ENCODE results near the gene INPP5K.

Gene INPP5K

DNA sequence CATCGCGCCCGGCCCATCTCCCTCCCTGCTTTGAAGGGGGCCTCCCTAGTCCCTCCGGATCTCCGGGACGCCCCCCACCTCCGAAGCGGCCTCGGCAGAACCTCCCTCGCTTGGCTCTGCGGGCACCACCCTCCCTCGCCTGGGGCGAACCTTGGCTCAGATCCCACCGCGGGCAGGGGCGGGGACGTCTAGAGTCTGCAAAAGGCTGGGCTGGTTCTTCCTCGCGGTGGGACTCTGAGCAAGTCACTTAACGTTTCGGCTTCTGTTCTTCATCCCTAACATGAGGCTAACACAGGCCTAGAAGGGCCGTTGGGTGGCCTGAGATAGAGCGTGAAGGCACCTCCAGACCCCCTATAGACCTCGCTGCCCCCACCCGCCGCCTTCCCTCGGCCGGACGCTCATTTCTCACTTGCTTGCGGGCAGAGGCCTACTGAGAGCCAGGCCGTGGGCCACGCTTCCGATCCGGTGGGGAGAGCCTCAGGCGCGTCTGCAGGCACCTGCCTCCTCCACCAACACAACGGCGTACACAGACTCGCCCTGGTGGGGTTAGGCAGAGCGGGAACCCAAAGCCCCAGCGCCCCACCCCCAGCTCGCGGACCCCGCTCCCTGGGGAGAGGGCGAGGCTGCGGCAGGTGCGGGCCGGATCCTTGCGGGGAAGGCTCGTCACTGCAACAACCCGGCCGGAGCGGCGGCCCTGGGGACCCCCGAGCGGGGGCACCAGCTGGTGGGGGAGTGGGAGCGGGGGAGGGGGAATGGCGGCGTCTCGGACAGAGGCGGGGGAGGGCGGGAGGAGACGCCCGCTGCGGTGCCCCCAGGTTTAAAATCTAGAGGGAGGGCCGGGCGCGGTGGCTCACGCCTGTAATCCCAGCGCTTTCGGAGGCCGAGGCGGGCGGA lies 29.4 kb downstream of the INPP5K start:
- in situ Hi-C loops (cut with MboI; ENCODE audit: low sequenced_read_pairs) = no loop called here

DNA sequence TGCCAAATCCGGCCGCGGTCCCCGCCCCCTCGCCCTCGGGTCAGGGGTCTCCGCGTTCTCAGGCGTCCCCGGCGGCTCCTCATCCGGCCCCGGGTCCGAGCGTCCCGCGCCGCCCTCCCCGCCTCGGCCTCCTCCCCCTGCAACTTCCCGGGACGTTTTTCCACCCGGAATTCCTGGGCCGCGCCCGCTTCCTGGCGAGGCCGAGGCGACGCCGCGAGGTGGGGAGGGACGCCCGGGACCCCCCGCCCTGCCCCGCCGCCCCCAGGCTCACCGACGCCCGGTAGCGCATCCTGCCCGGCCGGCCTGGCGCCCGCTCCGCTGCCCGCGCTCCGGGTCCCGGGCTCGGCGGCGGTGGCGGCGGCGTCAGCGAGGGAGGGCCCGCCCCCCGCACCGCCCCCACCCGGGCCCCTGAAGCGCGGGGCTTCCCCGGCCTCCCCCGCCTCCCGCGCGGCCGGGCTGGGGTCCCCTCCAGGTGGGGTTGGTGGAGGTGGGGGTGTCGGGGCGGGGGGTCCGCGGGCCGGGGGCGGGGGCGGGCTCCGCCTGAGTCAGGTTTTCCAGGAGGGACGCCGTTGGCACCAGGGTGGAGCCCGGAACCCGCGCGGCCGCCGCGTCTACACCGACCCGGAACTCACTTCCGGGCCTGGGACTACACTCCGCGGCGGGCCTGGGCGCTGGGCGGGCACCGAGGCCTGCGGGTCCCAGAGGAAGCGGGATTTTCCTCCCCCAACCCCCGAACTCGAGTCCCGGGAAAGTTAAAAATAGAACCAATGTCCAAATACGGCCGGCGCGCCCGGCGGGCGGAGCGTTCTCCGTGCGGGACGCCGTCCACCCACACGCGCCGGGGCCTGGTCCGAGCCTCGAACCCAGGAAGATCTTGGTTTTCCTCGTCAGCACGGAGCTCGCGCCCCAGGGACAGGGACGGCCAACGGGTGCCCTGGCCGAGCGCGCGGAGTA lies 30.7 kb downstream of the INPP5K start:
- in situ Hi-C loops (cut with MboI; ENCODE audit: low sequenced_read_pairs) = no loop called here

DNA sequence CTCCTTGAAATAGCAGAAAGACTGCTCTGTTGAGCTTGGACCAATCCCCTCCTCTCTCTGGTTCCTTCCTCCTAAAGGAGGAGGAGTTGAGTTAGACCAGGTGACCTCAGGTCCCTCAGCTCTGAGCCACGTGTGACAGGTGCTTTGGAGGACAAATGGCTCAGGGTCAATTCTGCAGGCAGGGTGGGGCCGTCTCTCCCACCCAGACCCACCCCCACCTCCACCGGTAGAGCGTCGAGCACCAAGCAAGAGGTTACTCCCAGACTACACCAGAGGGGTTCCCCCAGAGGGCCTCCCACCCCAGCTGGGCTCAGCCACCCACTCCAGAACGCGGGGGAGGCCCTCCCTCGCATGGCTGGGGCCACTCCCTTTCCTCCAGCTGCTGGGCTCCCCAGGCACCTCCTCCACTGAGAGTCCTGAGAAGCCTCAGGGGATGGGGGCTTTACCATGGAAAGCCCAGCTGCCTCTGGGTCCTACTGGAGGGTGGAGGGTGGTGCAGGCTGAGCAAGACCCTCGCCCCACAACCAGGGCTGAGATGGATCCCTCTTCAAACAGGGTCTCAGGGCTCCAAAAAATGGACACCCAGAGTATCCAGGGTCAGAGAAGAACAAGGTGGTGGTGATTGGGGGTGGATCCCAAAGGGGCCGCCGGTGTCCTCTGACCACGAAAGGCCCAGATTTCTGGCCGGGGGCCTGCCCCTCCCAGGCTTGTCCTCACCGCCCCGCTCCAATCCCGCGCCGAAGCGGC lies 31.6 kb downstream of the INPP5K start:
- in situ Hi-C loops (cut with MboI; ENCODE audit: low sequenced_read_pairs) = no loop called here

DNA sequence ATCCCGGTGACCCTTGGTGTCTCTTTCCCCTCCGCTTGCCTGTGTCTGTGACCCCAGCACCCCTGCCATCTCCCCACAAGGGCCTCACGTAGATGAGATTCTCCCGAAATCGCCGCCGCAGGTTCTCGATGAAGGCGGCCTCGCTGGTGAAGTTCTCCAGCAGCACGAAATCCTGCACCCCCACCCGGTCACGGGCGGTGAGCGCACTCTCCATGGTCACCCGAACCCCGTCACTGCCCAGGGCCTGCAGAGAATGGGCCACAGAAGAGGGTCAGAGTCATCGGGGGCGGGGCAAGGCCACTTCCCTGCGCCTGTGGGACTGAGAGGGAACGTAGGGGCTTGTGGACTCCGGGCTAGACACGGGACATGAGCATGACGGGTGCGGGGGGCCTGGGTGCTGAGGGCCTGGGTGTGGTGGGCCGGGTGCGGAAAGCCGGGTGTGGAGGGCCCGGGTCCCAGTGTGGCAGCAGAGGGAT lies 32.3 kb downstream of the INPP5K start:
- in situ Hi-C loops (cut with MboI; ENCODE audit: low sequenced_read_pairs) = no loop called here

DNA sequence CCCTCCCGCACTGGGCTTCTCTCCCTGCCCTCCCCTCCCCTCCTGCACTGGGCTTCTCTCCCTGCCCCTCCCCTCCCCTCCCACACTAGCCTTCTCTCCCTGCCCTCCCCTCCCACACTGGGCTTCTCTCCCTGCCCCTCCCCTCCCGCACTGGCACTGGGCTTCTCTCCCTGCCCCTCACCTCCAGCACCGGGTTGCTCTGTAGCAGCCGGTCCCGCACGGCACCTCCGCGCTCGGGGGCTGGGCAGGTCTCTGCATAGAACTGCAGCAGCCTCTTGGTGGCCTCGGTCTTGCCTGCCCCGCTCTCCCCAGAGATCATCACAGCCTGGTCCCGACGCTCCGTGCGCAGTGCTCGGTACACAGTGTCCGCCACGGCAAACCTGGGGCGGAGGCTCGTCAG lies 33.7 kb downstream of the INPP5K start:
- in situ Hi-C loops (cut with MboI; ENCODE audit: low sequenced_read_pairs) = no loop called here

DNA sequence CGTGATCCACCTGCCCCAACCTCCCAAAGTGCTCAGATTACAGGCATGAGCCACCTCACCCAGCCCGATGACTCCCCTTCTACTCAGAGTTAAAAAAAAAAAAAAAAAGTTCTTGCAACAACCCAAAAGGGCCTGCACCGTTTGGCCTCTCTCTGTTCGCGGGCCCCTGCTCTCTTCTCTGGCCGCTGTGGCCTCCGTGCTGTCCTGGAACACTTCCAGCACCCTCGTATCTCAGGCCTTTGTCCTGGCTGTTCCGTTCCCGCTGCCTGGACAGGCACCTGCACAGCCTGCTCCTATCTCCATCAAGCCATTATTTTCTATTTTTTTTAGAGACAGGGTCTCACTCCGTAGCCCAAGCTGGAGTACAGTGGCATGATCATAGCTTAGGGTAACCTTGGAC lies 34.7 kb downstream of the INPP5K start:
- in situ Hi-C loops (cut with MboI; ENCODE audit: low sequenced_read_pairs) = no loop called here

DNA sequence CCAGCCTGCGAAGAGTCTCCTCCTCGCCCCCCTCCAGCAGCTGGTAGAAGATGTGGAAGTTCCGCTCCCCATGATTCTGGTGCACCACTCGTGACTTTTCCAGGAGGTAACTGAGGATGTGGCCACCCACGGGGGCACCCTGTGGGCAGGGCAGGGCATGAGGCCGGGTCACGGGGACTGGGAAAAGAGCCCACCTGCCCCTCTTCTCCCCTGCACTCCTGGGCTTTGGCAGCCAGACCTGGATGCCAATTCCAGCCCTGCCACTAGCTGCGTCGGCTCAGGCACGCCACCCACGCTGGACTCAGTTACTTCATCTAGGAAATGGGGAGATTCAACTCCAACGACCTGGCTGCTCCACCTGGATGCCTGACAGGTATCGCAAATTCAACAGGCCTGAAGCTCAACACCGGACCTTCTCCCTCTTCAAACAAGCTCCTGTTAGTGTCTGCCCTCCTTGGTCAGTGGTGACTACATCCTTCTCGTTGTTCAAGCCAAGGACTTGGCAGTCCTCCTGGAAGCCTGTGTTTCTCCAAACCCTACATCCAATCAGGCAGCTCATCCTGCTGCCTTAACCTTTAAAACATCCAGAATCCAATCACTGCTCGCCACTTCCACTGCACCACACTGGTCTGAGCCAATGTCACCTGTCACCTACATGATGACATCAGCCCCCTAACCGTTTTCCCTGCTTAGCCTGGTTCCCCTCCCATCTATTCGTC lies 35.5 kb downstream of the INPP5K start:
- in situ Hi-C loops (cut with MboI; ENCODE audit: low sequenced_read_pairs) = no loop called here

DNA sequence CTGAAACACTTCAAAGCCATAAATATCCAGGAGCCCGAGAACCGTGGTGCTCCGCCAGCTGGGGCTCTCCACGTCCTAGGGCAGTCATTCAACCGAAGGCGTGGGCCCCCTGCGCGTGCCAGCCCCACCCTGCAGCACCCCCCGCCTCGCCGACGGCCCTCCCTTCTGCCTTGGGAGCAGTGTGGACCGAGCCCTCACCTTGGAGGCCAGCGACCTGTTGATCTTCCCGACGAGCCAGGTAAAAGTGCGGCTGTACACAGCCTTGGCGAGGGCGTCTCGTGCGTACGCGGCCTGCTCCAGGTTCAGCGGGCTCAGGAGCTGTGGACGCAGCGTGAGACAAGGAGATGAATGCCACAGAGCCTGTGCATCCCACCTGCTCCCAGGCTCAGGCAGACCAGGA lies 38.0 kb downstream of the INPP5K start:
- in situ Hi-C loops (cut with MboI; ENCODE audit: low sequenced_read_pairs) = no loop called here

DNA sequence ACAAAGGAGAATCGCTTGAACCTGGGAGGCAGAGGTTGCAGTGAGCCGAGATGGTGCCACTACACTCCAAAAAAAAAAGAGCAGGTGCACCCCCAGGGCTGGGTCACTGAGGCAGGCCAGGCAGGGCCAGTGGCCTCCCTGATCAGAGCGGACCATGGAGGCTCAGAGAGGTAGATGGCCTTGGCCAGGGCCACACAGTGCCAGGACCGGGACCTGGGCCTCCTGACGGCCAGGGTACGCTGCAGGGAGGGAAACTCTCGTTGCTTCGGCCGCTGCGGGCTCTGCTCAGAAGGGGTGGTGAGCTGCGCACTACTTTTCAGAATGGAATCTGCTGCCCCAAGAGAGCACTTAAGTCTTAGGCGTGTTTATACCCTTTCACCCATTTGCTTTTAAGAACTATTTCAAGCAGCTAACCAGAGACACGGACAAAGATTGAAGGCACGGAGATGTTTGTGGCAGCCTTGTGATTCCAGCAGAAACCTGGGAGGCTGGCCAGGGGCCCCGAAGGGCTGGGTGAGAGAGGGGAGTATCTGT lies 41.0 kb downstream of the INPP5K start:
- in situ Hi-C loops (cut with MboI; ENCODE audit: low sequenced_read_pairs) = no loop called here

DNA sequence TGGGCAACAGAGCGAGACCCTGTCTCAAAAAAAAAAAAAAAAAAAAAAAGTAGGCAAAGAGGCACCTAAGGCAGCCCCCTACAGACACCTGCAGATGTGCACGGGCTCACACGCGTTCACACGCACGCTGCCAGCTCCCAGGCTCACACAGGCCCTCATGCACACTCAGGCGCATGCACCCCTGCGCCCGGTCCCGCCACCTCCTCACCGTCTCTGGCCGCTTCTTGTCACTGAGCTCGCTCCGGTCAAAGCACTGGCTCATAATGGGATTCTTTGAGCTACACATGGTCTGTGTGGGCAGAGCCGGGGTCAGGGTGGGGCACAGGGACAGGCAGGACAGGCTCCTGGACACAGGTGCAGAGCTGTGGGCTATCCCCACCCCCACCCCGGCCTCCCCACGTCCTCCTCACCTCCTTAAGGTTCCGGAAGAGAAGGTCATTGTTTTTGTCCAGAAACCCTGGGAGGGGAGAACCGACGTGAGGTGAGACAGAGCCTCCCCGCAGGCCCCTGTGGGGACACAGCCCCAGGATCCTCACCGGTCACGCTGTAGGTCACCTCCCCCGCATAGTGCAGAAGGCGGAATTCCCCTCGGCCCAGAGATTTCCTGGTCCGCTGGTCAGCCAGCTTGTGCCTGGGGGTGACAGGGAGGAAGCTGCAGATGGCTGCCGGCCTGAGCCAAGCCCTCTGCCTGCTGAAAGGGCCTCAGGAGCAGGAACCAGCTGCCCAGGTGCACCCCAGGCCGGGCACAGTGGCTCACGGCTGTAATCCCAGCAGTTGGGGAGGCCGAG lies 41.8 kb downstream of the INPP5K start:
- in situ Hi-C loops (cut with MboI; ENCODE audit: low sequenced_read_pairs) = no loop called here

DNA sequence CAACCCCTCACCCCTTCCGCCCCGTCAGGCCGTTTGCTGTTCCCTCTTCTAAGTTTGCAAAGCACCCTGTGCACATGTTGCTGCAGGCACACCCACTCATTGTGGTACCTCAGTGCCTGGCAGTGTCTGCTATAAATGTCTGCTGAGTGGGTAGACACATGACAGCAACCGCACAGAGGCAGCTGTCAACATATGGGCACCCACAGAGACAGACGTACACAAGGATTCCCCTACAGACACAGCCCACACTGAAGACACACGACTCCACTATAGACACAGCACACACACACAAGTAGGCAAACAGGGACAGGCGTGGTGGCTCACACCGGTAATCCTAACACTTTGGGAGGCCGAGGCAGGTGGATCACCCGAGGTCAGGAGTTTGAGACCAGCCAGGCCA lies 42.6 kb downstream of the INPP5K start:
- in situ Hi-C loops (cut with MboI; ENCODE audit: low sequenced_read_pairs) = no loop called here

DNA sequence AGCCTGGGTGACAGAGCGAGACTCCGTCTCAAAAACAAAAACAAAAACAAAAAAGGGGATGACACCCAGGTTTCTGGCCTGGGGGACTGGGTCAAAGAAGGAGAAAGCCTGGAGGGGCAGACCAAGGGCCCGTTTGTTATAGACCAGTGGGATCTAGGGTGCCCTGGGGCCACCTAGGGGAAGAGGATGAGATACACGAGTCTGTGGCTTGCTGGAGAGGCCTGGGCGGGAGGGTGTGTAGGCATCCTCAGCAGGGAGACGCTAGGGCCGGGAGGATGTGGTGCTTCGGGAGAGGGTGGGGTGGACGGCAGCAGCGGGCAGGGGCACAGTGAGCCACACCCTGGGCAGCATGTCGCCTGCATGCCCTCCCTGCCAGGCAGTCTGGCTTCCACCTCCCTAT lies 43.2 kb downstream of the INPP5K start:
- in situ Hi-C loops (cut with MboI; ENCODE audit: low sequenced_read_pairs) = no loop called here

DNA sequence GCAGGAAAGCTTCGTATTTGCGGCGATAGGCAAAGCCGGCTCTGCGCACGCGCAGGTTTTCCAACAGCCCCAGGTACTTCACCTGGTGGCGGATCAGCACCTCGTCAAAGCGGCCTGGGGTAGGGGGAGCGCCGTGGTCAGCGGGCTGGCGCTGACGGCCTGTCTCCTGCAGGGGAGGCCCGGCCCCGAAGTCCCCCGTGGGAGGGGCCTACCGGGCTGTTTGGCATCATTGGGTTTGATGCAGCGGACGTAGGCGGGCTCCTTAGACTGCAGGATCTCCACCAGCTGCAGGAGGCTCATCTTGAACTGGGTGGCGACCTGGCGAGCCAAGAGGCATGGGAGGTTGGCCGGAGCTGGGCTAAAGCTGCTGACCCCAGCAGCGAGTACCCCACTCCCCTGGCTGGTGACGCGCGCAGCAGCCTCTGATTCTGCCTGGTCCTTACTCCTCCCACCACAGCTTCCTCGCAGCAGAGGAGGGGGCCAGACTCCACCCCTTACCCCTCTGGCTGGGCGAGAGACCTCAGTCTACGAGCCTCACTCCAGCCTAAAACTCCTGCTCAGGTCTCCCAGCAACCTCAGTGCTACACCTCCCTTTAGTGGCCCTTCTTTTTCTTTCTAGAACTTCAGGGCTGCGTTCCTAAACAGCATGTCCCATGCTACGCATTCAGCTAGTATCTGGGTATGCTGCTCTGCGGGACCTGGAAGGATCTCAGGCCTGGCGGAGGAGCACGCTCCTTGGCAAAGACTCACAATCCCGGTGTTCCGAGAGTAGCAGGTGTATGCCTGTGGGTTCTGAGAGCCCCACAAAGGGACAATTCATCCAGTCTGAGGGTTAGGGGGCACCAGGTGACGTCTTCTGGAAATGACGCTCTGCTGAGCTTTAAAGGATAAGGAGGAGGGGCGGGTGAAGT lies 44.2 kb downstream of the INPP5K start:
- in situ Hi-C loops (cut with MboI; ENCODE audit: low sequenced_read_pairs) = no loop called here

DNA sequence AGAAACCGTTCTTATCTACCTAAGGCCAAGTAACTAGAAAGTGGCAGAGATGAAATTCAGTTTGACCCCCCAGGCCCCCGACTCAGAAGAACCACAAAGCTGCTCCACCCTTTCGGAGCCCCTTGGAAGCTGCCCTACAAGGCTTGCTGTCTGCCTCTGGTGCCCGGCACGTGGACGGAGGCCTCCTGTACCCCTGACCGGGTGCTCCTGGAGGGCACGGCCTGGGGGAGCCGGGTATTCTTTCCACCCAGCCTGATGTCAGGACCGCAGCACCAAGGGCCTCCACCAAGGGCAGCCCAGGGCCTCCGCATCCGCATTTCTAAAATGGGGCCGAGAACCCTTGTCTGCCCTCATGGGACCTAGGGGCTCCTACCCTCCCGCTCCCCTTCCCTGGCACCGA lies 44.9 kb downstream of the INPP5K start:
- in situ Hi-C loops (cut with MboI; ENCODE audit: low sequenced_read_pairs) = no loop called here

DNA sequence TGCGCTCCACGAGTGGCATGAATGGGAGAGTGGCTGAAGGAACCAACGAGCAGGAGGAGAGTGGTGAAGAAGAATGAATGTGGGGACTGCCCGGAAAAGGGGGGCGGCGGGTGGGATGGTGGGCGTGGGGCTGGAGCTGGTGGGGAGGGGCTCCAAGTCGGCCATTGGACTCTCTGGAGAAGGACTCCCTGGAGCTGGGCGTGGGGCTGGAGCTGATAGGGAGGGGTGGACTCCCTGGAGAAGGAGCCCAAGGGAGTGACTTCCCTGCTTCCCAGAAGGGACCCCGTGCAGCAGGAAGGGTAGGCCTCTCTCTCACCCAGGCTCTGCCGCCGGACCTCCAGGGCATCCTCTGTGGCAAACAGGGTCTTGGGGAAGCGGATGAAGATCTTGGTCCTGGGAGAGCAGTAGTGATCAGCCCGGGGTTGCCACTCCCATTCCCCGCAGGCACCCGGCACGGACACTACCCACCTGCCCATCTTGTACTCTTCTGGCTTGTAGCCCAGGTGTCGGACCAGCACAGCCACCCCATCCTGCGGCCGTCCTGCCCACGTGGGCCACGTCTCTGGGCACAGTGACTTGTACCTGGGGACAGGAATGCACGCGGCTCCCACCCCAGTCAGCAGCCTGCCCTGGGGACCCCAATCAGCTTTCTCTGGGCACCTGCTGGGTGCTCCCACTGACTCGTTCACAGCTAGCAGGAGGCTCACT lies 45.5 kb downstream of the INPP5K start:
- in situ Hi-C loops (cut with MboI; ENCODE audit: low sequenced_read_pairs) = no loop called here

DNA sequence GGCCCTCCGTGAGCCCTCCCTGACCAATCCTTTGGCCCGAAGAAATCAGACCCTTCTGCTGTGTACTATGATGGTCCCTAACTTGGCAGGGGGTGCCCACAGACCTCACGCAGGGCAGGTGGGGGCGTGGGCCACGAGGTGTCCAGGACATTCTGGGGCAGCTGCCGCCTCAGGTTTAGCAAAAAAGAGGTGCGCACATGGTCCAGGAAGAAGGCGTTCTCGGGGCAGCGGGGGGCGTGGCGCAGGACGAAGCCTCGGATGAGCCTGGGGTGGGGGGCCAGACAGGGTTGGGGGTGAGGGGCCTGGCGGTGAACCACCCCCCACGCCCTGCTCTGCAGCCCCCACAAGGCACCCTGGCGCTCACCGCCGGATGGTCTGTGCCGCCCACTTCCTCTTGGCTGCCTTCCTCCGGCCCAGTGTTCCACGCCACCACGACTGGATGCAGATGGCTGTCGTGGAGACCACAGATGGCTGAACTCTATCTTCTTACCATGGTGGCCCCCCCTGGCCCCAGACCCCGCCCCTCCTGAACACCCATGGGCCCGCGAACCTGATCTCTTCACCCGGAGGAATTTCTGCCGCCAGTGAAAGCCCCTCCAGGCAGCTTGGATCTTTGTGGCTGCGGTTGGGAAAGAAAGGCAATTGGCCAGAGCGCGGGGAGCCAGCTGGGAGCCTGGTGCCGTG lies 46.2 kb downstream of the INPP5K start:
- in situ Hi-C loops (cut with MboI; ENCODE audit: low sequenced_read_pairs) = no loop called here

DNA sequence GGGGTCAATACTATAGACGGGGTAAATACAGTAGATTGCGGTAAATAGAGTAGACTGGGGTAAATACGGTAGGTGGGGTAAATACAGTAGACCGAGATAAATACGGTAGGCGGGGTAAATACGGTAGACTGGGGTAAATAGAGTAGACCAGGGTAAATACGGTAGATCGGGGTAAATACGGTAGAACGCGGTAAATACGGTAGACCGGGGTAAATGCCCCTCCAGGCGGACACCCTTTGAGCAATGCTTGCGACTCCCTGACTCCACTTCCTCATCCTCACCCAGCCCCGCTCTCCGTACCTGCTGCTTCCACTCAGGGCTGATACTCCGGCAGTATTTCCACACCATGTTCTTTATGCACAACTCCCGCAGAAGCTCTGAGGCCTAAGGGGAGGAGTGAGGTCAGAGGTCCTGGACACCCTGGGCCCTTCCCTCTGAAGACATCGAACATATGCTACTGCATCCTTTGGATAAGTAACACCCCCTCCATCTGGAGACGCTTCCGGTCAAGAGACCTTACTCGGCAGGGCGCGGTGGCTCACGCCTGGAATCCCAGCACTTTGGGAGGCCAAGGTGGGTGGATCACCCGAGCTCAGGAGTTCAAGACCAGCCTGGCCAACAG lies 47.1 kb downstream of the INPP5K start:
- in situ Hi-C loops (cut with MboI; ENCODE audit: low sequenced_read_pairs) = no loop called here
